Fibroblast of skin of scalp (primary cell): ENCODE data around the gene AGT.
"Not testable (repeated sequence)": the region's sequence is repeated elsewhere in the genome, so short reads cannot be mapped to it uniquely, and the experiment has no call there.

Experiments
- DNase-seq: peaks from one replicate; pipeline ENCODE4 v3.0.0-alpha.2; 2013

The AGT gene

DNA sequence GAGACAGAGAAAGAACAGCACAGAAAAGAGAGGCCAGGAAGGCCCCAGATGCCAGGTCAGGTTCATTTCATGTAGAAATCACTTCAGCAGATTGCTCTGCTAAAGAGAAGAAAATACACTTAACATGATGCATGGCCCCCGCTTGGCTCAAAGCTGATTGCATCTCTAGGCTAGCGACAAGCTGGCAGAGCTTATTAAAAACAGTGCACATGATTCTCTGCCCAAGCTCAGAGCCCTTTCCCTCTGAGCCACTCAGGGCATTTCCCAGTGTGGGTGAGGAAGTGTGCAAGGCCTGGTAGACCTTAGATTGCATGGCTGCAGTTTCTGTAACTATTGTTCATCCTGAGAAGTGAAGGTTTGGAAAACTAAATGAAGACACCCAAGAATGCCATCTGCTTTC is 30.0 kb upstream of the AGT start:
- no peak for DNase-seq

DNA sequence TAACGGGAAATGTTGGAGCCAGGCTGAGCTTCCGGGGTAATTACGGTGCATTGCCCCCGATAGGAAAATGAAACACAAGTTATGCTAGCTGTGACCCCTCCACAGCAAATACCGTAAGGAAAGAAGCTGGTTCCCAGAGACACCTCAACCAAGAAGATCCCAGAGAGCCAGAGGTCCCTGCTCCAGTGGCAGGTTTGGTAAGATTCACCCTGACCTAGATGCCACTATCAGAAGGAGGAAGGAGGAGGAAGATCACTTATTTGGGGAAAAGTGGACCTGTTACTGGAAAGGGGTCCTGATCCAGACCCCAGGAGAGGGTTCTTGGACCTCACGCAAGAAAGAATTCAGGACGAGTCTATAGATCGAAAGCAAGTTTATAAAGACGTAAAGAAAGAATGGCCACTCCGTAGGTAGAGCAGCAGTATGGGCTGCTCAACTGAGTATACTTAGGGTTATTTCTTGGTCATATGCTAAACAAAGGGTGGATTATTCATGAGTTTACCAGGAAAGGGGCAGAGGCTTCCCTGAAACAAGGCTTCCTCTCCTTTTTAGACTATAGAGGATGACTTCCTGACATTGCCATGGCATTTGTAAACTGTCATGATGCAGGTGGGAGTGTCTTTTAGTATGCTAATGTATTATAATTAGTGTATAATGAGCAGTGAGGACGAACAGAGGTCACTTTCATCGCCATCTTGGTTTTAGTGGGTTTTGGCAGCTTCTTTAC is 25.8 kb upstream of the AGT start:
- DNase-seq = no peak

DNA sequence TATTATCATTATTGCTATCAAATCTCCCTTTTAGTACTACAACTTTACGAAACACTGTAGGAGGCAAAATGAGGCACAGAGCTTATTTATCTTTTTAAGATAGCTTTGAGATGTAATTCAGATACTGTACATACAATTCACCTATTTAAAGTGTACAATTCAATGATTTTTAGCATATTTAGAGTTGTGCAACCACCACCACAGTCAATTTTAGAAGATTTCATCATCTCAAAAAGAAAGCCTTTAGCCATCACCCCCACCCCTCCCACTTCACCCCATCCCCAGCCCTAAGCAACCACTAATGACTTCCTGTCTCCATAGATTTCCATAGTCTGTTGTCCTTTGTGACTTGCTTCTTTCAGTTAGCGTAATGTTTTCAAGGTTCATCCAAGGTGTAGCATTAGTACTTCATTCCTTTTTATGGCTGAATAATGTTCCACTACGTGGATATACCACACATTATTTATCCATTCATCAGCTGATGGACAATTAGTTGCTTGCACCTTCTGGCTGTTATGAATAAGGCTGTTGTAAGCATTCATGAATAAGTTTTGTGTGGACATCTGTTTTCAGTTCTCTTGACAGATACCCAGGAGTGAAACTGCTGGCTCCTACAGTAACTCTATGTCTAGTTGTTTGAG is 23.8 kb upstream of the AGT start:
- DNase-seq = no peak

DNA sequence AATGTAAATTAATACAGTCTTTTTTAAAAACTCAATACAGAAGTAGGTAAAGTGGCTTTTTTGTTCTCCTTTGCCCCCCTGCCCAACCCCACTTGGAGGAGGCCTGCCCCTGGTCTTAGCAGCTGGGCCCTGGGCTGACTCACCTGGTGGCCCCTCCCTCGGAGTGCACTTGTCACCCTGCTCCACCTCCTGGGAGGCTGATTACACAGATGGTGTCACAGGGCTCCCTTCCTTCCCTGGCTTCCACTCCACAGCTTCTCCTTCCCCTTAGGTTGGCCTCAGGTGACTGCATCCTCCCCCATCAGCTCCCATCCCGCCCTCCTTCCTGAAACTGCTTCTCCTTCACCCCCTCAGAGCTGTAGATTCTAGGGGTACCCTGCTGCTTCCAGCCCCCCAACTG is 21.5 kb upstream of the AGT start:
- no peak for DNase-seq

DNA sequence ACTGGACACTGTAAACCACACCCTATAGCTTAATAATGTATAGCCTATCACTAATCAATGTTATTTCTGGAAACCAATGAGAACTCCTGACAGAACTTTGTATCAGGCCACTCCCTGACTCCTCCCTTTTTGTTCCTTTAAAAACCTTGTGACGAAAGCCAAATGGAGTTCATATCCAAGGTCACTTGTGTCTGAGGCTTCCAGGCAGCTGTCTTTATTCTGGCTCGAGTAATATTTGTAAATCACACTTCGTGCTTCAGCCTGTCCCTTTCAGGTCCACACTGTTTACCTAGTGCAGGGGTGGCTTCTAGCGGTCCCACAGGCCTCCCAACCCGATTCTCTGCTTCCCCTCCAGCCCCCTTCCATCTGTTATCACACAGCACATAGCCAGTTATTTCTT is 17.1 kb upstream of the AGT start:
- no peak for DNase-seq

DNA sequence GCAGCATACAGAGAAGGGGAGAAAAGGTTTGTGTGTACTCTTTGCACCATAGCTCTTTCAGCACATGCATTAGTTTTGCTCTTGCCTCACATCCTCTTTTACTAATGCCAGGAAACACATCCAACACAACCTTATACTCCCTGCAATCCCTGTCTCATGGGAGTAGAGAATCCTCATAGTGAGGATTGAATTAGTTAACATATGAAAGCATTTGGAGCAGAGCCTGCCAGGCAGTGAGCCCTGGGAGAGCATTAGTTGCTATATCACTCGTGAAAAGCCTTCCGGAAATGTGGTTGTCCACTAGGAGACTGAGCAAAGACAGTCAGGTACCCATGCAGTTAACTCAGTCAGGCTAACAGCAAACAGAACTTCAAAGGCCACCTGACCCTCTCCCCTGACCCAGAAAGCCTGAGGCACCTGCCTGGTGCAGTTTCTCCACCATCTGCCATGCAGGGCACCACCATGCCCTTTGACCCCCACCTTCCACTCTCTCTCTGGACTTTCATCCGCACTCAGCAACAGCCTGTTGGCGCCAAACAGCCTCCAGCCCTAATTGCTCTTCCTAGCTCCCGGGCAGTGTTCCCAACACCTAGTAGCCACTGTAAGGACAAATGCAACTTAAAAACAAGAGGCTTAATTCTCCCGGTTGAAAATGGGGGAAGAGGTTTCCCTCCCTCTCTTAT is 14.9 kb upstream of the AGT start:
- no peak for DNase-seq

DNA sequence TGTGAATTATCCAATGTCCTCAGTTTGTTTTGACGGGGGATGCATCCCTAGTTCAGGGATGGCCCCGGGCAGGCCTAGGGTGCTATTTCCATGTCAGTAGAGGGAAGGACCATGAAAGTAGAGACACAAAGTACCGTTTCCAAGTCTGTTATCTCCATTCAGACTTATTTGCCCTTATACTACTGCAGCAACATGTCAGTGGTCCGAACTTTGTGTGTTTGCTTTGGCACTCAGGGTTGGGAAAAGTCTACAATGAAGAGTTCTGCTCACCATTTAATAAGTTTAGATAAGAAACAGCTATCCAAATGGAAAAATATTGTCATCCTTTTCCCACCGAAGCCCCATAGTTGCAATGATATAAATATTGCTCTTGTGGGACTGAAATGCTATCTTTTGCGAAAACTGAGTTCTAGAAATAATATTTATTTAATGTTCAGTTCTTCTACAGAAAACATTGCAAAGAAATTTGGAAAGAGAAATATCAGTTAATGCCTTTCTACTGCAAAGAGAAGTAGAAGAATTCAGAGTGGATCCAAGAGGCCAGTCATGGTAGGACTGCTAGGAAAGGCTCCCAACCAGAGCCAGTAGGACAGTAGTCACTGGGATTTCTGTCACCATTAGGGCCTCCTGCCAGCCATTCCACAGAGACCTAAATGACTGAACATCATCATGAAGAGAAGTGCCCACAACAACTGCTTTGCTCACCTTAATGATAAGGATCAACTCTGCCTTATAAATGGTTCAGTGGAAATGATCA is 11.5 kb upstream of the AGT start:
- DNase-seq = no peak

DNA sequence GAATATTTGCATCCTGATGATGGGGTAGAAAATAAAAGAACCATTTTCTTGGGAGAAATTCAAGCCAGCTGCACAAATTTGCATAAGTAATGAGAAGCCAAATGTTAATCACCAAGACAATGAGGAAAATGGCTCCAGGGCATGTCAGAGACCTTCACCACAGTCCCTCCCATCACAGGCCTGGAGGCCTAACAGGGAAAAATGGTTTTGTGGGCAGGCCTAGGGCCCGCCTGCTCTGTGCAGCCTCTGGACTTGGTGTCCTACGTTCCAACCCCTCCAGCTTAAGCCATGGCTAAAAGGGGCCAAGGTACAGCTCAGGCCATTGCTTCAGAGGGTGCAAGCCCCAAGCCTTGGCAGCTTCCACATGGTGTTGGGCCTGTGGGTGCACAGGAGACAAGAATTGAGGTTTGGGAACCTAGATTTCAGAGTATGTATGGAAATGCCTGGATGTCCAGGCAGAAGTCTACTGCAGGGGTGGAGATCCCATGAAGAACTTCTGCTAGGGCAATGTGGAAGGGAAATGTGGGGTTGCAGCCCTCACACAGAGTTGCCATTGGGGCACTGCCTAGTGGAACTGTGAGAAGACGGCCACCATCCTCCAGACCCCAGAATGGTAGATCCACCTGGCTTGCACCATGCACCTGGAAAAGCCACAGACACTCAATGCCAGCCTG is 8.1 kb upstream of the AGT start:
- DNase-seq = not testable (repeated sequence)

DNA sequence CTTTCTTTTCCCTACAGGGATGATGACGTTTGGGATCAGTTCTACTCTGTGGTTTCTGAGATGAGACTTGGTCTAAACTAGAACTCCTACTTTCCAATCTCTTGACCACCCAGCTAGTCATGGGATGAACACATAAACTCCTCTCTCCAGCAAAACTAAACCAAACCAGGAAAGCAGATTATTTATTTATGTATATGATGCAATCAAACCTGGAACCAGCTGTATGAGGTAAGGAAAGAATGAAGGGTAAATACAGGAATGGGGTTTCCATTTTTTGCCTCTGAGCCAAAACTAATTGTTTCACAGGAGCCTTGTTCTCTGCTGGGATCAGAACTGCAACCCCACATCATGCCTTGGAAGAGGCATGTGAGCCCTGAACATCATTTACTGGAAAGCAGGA is 3.3 kb upstream of the AGT start:
- DNase-seq = no peak

DNA sequence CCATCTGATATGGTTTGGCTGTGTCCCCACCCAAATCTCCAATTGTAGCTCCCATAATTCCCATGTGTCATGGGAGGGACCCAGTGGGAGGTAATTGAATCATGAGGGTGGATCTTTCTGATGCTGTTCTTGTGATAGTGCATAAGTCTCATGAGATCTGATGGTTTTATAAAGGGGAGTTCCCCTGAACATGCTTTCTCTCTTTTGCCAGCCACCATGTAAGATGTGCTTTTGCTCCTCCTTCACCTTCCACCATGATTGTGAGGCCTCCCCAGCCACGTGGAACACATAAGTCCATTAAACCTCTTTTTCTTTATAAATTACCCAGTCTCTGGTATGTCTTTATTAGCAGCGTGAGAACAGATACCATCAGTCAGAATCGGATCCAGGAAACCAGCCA is 2.5 kb upstream of the AGT start:
- not testable (repeated sequence) for DNase-seq

DNA sequence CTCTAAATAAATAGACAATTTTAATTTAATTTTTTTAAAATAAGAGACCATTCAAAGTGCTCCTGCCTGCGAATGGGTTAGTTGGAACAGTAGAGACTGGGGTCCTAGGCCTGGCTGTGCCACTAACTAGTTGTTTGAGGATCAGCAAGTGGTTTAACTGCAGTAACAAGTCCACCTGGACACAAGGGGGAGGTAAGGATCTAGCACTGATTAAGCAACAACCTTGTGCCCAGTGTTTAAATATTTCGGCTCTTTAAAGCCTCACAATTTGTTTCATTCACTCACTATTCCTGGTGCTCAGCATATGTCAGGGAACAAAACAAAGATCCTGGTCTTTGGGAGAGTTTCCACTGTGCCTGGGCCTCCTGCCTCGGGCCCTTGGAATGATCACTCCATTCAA is 1.6 kb upstream of the AGT start:
- DNase-seq = no peak

DNA sequence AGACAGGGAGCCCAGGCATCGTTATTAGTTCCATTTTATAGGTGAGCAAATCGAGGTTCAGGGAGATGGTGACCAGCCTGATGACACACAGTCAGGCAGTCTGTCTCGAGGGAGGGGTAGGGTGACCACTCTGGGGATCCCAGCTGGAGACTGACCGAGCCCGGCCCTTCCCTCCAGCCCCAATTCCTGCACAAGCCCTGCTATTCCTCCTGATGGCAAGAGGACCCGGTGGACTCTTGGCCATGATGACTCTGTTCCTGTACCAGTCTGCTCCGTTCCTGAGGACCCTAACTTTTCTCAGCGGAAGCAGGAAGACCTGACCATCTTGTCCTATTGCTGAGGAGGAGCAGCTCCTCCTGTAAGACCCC is 391 bp downstream of the AGT start:
- no peak for DNase-seq

DNA sequence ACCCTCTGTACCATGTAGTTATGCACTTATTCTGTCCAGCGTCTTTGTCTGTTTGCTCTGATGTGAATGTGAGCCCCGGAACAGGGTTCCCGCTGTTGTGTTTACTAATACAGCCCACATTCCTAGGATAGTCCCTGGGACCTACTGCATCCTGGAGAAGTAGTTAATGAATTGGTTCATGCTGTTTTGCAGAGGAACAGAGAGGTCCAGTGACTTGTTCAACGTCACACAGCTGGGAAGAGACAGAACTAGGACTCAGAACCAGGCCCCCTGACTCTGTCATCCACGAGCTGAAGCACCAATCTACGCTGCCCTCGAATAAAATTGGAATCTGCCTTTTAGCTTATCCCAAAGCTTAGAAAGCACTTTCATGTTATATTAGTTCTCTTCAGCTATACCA is 784 bp downstream of the AGT start:
- no peak for DNase-seq

DNA sequence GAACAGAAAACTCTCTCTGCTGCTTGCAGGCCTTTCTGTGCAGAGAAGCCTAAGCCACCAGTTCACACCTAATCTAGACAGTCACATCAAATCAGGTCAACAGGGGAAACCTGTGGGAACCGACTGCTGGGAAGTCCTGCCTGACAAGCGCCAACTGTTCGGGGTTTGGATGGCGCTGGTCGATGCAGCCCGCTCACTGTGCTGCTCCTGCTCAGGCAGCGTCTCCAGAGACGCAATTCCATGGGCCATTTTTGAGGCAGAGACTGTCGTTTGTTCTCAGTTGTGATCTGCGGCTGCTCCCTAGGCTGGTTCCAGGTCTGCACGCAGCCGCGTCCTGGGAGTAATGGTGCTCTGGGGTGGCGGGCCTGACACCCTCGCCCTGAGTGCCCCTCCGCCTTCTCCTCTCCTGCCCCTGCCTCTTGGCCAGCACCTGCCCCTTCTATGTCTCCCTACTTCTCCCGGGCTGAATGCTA is 1.4 kb downstream of the AGT start:
- DNase-seq = no peak

DNA sequence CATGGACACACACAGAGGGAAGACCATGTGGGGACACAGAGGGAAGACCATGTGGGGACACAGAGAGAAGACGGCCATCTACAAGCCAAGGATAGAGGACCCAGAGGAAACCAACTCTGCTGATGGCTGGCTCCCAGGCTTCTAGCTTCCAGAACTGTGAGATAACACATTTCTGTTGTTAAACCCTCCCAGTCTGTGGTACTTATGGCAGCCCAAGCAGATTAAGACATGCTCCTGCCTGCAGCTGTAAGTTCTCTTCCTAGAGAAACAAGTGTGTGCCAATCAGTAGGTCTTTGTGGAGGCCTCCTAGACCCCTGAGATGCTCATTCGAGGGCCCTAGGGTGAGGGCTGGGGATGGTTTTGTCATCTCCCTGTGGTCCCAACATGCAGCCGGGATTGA is 2.7 kb downstream of the AGT start:
- DNase-seq = no peak

DNA sequence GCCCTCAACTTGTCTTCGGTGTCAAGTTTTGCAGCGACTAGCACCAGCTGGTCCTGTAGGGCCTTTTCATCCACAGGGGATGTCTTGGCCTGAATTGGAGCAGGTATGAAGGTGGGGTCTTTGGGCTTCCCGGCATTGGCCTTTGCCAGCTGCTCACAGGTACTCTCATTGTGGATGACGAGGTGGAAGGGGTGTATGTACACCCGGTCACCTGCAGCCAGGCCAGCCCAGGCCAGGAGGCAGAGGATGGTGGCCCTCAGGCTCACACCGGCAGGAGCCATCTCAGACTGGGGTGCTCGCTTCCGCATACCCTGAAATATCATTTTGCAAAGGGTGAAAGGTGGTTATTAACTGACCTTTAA is 3.4 kb downstream of the AGT start:
- no peak for DNase-seq

DNA sequence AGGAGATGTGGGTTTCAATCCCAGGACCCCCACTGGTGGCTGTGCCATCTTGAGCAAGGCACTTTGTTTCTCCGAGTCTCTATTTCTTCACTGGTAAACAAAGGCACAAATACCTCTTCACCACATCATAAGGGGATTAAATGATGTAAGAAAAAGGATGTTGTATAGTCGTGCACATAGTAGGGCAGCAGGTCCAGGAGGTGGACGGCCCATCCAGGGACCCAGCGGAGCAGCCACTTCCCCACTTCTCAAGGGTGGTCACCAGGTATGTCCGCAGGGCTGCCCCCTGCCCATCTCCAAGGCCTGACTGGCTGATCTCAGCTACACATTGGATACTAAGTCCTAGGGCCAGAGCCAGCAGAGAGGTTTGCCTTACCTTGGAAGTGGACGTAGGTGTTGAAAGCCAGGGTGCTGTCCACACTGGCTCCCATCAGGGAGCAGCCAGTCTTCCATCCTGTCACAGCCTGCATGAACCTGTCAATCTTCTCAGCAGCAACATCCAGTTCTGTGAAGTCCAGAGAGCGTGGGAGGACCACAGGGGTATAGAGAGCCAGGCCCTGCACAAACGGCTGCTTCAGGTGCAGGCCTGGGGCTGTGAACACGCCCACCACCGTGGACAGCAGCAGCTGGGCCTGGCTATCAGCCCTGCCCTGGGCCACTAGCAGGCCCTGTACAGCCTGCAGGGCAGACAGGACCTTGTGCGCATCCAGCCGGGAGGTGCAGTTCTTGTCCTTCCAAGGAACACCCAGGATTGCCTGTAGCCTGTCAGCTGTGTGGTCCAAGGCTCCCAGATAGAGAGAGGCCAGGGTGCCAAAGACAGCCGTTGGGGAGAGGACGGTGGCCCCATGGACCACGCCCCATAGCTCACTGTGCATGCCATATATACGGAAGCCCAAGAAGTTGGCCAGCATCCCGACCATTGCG is 4.0 kb downstream of the AGT start:
- DNase-seq = no peak

DNA sequence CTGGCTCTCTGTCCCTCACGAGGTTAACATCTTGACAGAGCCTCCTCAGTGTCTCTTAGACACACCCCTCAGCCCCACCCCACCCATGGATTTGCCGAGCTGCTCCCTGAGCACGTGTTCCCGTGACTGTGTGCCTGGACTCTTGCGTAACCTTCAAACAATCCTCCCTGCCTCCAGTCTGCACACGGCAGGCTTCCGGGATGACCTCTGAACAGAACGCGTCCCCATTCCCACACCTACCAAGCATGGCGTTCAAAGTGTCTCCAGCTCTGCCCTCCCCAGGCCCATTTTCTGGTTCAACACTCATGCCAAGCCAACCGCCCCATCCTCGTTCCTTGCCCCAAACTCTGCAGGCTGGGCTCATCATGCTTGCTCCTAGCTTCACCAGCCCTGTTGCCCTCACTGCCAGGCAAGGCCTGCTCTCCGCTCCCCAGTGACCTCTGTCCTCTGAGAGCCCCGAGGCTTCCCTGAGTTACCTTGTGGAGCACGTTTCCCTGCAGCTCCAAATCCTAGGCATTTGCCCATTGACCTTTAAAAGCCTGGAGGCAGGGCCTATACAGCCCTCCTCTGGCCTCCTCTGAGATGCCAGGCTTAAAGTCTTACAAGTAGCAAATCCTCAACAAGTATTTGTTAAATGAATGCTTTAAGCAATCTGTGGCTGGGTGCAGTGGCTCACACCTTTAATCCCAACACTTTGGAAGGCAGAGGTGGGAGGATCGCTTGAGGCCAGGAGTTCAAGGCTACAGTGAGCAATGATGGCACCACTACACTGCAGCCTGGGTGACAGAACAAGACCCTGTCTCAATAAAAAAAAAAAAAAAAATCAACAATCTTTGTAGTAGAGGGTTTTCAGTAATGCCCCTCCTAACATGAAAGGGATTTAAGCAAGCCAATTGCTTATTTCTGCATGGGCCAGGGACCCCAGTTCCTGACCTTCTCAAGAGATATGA is 5.0 kb downstream of the AGT start:
- no peak for DNase-seq

DNA sequence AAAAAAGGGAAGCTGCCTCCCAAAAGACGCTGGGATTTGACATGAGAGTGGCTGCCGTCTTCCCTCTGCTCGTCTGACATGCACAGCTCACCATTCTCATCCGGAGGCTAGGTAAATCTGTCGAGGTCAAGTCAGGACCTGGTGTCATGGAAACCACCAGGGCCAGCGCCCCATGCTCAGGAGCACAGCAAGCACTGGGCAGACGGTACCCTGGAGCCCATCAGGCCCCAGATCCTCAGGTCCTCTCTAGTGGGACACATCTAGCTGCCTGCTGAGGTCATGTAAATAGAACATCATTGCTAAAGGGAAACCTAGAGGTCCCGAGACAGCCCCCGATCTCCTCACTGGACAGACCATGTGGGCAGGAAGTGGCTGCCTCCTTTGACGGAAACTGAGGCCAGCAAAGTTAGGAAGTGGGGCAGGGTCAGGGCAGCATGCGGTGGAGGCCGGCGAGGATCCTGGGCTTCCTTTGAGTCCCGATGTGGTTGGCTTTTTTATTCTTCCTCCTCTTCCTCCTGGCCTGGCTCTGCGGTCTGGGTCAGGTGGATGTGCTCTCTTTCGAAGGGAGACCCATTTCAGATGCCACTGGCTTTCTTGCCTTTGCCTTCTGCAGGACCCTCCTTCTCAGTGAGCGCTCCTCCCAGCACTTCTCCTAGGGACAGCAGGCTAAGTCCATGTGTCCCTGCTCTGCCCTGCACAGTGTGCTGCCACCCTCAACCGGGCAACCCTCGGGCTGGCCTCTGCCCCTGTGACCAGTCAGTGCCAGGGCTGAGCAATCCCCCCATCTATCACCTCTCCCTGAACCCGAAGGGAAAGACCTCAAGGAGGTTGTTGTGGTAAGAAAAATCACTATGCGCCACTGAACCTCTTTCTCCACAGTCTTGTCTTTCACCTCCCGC is 5.9 kb downstream of the AGT start:
- no peak for DNase-seq
